Liver (tissue), 9 donors: ENCODE data around the gene SORL1. TPM values are rescaled to one million over a fixed set of nuclear protein-coding genes. Genes with fewer than 3 reads are reported as not detected.

Source experiments
- DNase-seq: peaks from one replicate; pipeline ENCODE4 v3.0.0-alpha.2; 2017; ENCODE audit warnings: low spot score
- H3K27ac ChIP-seq, 2 donors: one replicate each; pipeline ENCODE4 v1.7.0; 2013; ENCODE audit warnings: inconsistent platforms in 2 of 2, low read length in 2 of 2, control low read depth in 1 of 2, low read depth in 1 of 2, mild to moderate bottlenecking in 1 of 2
- H3K27me3 ChIP-seq, 4 donors: one replicate each; pipeline versions ENCODE4 v1.6.1 to v1.7.0; 2013; ENCODE audit warnings: low read length in 3 of 4, inconsistent platforms in 1 of 4, mild to moderate bottlenecking in 1 of 4, moderate library complexity in 1 of 4; ENCODE audit not compliant: control insufficient read depth in 4 of 4, insufficient read depth in 4 of 4
- H3K36me3 ChIP-seq, 4 donors: one replicate each; pipeline versions ENCODE4 v1.6.1 to v1.7.0; 2013; ENCODE audit warnings: low read length in 3 of 4, mild to moderate bottlenecking in 3 of 4, low read depth in 1 of 4, moderate library complexity in 1 of 4; ENCODE audit not compliant: control insufficient read depth in 4 of 4, insufficient read depth in 3 of 4
- H3K4me1 ChIP-seq, 4 donors: one replicate each; pipeline versions ENCODE4 v1.6.1 to v1.7.0; 2013; ENCODE audit warnings: low read length in 3 of 4, mild to moderate bottlenecking in 3 of 4, moderate library complexity in 1 of 4; ENCODE audit not compliant: control insufficient read depth in 4 of 4, insufficient read depth in 4 of 4
- H3K4me3 ChIP-seq, 3 donors: one replicate each; pipeline versions ENCODE4 v1.6.1 to v1.7.0; 2013; ENCODE audit warnings: low read length in 3 of 3, control low read depth in 1 of 3, low read depth in 1 of 3, mild to moderate bottlenecking in 1 of 3
- H3K9ac ChIP-seq, 2 donors: one replicate each; pipeline ENCODE4 v1.7.0; 2013; ENCODE audit warnings: low read length in 2 of 2, mild to moderate bottlenecking in 2 of 2, moderate library complexity in 2 of 2, control low read depth in 1 of 2, low read depth in 1 of 2
- H3K9me3 ChIP-seq, 4 donors: one replicate each; pipeline versions ENCODE4 v1.6.1 to v1.7.0; 2013; ENCODE audit warnings: low read length in 3 of 4; ENCODE audit not compliant: control insufficient read depth in 4 of 4
- EGR1 ChIP-seq, 2 donors: IDR thresholded peaks; 2 replicates each; pipeline ENCODE4 v1.6.1; 2016 to 2018; ENCODE audit warnings: antibody characterized with exemption in 2 of 2, low read depth in 2 of 2
- FOXA2 ChIP-seq: IDR thresholded peaks from 2 replicates; pipeline ENCODE4 v1.6.1; 2016; ENCODE audit warnings: antibody characterized with exemption
- GABPA ChIP-seq, 2 donors: IDR thresholded peaks in 1 of 2; conservative IDR thresholded peaks in 1 of 2; 2 replicates each; pipeline ENCODE4 v1.6.1; 2016; ENCODE audit warnings: antibody characterized with exemption in 2 of 2, mild to moderate bottlenecking in 1 of 2, moderate library complexity in 1 of 2
- HNF4A ChIP-seq, 2 donors: conservative IDR thresholded peaks; 2 replicates each; pipeline ENCODE4 v1.6.1; 2016; ENCODE audit warnings: antibody characterized with exemption in 2 of 2, mild to moderate bottlenecking in 2 of 2
- HNF4G ChIP-seq: IDR thresholded peaks from 2 replicates; pipeline ENCODE4 v1.6.1; 2016; ENCODE audit warnings: antibody characterized with exemption
- JUND ChIP-seq, 2 donors: IDR thresholded peaks; 2 replicates each; pipeline ENCODE4 v1.6.1; 2016; ENCODE audit warnings: antibody characterized with exemption in 2 of 2
- NR2F2 ChIP-seq: IDR thresholded peaks from 2 replicates; pipeline ENCODE4 v1.6.1; 2016; ENCODE audit warnings: antibody characterized with exemption
- RAD21 ChIP-seq, 2 donors: IDR thresholded peaks; 2 replicates each; pipeline ENCODE4 v1.6.1; 2016; ENCODE audit warnings: antibody characterized with exemption in 2 of 2, mild to moderate bottlenecking in 2 of 2
- RXRA ChIP-seq, 2 donors: IDR thresholded peaks; 2 replicates each; pipeline ENCODE4 v1.6.1; 2017 to 2018; ENCODE audit warnings: antibody characterized with exemption in 2 of 2, mild to moderate bottlenecking in 1 of 2
- SP1 ChIP-seq: IDR thresholded peaks from 2 replicates; pipeline ENCODE4 v1.6.1; 2018; ENCODE audit warnings: antibody characterized with exemption, mild to moderate bottlenecking
- TAF1 ChIP-seq: conservative IDR thresholded peaks from 2 replicates; pipeline ENCODE4 v1.6.1; 2016; ENCODE audit warnings: antibody characterized with exemption, mild to moderate bottlenecking
- YY1 ChIP-seq: IDR thresholded peaks from 2 replicates; pipeline ENCODE4 v1.6.1; 2016; ENCODE audit warnings: antibody characterized with exemption, mild to moderate bottlenecking
- WGBS: extraction: QIAGEN DNeasy Blood & Tissue Kit; methylation state at CpG from one replicate; pipeline ENCODE4 v1.1.7; 2013; 5-methylcytosine and 5-hydroxymethylcytosine counted together
- polyA plus RNA-seq, 2 donors: library from polyadenylated mRNA; stranded (reverse) in 1 of 2; unstranded in 1 of 2; fragments of 200-250 nt in 1 of 2; fragments of >200 nt in 1 of 2; fragmentation: Nextera tagmentation in 1 of 2; extraction: Ambion mirVana in 1 of 2; gene quantifications; one replicate each; pipeline versions ENCODE4 v1.2.1 to v1.2.3, GENCODE V29; 2013 to 2015
- total RNA-seq, 2 donors: library from RNA; depleted of rRNA; stranded (reverse); fragments of >200 nt; gene quantifications; one replicate each; pipeline ENCODE4 v1.2.3, GENCODE V29; 2014
- TF ChIP-seq, protein P1 (sequence below): IDR thresholded peaks from 2 replicates; pipeline ENCODE4 v1.6.1; 2016; ENCODE audit warnings: antibody characterized with exemption
- TF ChIP-seq, protein P2 (sequence below): IDR thresholded peaks from 2 replicates; pipeline ENCODE4 v1.6.1; 2016; ENCODE audit warnings: antibody characterized with exemption, mild to moderate bottlenecking
- TF ChIP-seq, protein P3 (sequence below): IDR thresholded peaks from 2 replicates; pipeline ENCODE4 v1.6.1; 2016; ENCODE audit warnings: antibody characterized with exemption
- TF ChIP-seq, protein P4 (sequence below): IDR thresholded peaks from 2 replicates; pipeline ENCODE4 v1.6.1; 2016; ENCODE audit warnings: antibody characterized with exemption
- TF ChIP-seq, protein P5 (sequence below): fragments of 150-350 bp; IDR thresholded peaks from 2 replicates; pipeline ENCODE4 v1.5.1; 2017; ENCODE audit warnings: improper control_type of control experiment, low read depth, low read length; ENCODE audit not compliant: missing input control
- donor health status: healthy.
- donor health status: healthy.
- donor health status: healthy.
- donor health status: healthy.
- donor health status: healthy.

Gene SORL1
- total and polyA plus RNA-seq, 4 donors = 14.6 to 124 (median 25.4) TPM

DNA sequence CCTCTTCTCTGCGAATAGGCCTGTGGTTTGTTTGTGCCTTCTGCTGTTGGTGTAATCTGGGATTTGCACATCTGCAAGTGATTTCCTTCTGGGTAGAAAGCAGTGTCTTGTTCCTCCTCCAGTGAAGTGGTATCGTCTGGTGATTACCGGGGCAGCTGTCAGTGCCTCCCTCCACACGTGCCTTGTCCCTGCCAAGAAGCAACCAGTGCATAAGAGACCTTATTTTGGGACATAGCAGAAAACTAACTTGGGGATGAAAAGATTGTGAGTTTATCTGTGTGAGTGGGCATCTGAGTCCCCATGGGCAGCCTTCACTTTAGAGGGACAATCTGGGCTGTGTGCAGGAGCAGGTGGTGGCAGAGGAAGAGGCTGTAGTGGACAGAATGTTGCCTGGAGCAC is 72.1 kb downstream of the SORL1 start:
- Histone ChIP-seq H3K9me3 (peaks cover 0 to 2% (median 0%) of the 10 kb centered on the region in 4 donors), H3K4me3 (no peak overlapping the region), H3K9ac (no peak overlapping the region), H3K27me3 (no peaks in the 10 kb centered on the region), H3K36me3 (peaks cover 3 to 53% (median 26%) of the 10 kb centered on the region in 4 donors), H3K4me1 (no peaks in the 10 kb centered on the region), H3K27ac (no peak overlapping the region)
- TF ChIP-seq, protein P1, sequence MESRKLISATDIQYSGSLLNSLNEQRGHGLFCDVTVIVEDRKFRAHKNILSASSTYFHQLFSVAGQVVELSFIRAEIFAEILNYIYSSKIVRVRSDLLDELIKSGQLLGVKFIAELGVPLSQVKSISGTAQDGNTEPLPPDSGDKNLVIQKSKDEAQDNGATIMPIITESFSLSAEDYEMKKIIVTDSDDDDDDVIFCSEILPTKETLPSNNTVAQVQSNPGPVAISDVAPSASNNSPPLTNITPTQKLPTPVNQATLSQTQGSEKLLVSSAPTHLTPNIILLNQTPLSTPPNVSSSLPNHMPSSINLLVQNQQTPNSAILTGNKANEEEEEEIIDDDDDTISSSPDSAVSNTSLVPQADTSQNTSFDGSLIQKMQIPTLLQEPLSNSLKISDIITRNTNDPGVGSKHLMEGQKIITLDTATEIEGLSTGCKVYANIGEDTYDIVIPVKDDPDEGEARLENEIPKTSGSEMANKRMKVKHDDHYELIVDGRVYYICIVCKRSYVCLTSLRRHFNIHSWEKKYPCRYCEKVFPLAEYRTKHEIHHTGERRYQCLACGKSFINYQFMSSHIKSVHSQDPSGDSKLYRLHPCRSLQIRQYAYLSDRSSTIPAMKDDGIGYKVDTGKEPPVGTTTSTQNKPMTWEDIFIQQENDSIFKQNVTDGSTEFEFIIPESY = no peak
- WGBS = 89% methylated on average over 4 of the region's 4 CpGs
- no peak for DNase-seq

DNA sequence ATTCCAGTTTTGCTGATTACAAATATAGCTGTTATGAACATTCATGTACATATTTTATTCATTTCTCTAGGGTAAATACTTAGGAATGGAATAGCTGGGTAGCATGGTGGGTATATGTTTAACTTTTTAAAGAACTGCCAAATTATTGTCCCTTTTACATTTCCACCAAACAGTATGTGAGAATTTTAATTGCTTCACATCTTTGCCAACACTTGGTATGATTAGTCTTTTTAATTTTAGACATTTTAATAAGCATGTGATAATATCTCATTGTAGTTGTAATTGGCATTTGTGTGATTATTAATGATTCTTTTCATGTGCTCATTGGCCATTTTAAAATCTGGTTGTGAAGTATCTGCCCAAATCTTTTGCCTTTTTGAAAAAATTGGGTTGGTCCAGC is 73.3 kb downstream of the SORL1 start:
- Histone ChIP-seq H3K36me3 (peaks cover 3 to 60% (median 28%) of the 10 kb centered on the region in 4 donors), H3K9ac (no peak overlapping the region), H3K27ac (no peak overlapping the region), H3K27me3 (no peaks in the 10 kb centered on the region), H3K4me3 (no peak overlapping the region), H3K4me1 (no peaks in the 10 kb centered on the region), H3K9me3 (peaks cover 0 to 2% (median 0%) of the 10 kb centered on the region in 4 donors)
- DNase-seq = no peak
- TF ChIP-seq YY1 (no peak), EGR1 (IDR thresholded peaks at IDR 0.05; ENCODE audit: low read depth in 2 of 2) (no peak), RAD21 (IDR thresholded peaks at IDR 0.05) (no peak), HNF4G (no peak), NR2F2 (no peak)
- TF ChIP-seq, protein P2, sequence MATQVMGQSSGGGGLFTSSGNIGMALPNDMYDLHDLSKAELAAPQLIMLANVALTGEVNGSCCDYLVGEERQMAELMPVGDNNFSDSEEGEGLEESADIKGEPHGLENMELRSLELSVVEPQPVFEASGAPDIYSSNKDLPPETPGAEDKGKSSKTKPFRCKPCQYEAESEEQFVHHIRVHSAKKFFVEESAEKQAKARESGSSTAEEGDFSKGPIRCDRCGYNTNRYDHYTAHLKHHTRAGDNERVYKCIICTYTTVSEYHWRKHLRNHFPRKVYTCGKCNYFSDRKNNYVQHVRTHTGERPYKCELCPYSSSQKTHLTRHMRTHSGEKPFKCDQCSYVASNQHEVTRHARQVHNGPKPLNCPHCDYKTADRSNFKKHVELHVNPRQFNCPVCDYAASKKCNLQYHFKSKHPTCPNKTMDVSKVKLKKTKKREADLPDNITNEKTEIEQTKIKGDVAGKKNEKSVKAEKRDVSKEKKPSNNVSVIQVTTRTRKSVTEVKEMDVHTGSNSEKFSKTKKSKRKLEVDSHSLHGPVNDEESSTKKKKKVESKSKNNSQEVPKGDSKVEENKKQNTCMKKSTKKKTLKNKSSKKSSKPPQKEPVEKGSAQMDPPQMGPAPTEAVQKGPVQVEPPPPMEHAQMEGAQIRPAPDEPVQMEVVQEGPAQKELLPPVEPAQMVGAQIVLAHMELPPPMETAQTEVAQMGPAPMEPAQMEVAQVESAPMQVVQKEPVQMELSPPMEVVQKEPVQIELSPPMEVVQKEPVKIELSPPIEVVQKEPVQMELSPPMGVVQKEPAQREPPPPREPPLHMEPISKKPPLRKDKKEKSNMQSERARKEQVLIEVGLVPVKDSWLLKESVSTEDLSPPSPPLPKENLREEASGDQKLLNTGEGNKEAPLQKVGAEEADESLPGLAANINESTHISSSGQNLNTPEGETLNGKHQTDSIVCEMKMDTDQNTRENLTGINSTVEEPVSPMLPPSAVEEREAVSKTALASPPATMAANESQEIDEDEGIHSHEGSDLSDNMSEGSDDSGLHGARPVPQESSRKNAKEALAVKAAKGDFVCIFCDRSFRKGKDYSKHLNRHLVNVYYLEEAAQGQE = no peak

DNA sequence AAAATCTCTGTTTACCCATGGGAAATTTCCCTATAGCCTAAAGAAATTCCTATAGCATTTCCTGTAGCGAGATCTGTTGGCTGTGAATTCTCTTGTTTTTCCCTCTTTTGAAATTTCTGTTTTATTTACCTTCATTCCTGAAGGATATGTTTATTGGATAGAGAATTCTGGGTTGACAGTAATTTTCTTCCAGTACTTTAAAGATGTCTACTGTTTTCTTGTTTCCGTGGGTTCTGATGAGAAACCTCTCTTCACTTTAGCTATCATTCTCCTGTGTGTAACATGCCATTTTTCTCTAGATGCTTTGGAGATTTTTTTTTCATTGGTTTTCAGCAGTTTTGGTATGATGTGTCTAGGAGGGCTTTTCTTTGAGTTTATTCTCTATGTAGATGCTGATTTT is 78.1 kb downstream of the SORL1 start:
- Histone ChIP-seq H3K9me3 (no peaks in the 10 kb centered on the region), H3K4me1 (no peaks in the 10 kb centered on the region), H3K4me3 (no peak overlapping the region), H3K9ac (no peak overlapping the region), H3K36me3 (peaks cover 1 to 49% (median 27%) of the 10 kb centered on the region in 4 donors), H3K27me3 (no peaks in the 10 kb centered on the region), H3K27ac (no peak overlapping the region)
- DNase-seq = no peak
- 97% methylated on average over 2 of the region's 2 CpGs for WGBS
- TF ChIP-seq HNF4A (conservative IDR thresholded peaks at IDR 0.05) = no peak
- TF ChIP-seq JUND (IDR thresholded peaks at IDR 0.05) = no peak
- TF ChIP-seq, protein P3, sequence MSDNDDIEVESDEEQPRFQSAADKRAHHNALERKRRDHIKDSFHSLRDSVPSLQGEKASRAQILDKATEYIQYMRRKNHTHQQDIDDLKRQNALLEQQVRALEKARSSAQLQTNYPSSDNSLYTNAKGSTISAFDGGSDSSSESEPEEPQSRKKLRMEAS = no peak
- no peak for TF ChIP-seq SP1
- TF ChIP-seq, protein P4, sequence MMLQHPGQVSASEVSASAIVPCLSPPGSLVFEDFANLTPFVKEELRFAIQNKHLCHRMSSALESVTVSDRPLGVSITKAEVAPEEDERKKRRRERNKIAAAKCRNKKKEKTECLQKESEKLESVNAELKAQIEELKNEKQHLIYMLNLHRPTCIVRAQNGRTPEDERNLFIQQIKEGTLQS = no peak
- no peak for TF ChIP-seq GABPA (IDR thresholded peaks at IDR 0.05 in 1 of 2, conservative IDR thresholded peaks at IDR 0.05 in 1 of 2)
- no peak for TF ChIP-seq EGR1 (IDR thresholded peaks at IDR 0.05; ENCODE audit: low read depth in 2 of 2)
- TF ChIP-seq, protein P1 = no peak
- TF ChIP-seq, protein P5, sequence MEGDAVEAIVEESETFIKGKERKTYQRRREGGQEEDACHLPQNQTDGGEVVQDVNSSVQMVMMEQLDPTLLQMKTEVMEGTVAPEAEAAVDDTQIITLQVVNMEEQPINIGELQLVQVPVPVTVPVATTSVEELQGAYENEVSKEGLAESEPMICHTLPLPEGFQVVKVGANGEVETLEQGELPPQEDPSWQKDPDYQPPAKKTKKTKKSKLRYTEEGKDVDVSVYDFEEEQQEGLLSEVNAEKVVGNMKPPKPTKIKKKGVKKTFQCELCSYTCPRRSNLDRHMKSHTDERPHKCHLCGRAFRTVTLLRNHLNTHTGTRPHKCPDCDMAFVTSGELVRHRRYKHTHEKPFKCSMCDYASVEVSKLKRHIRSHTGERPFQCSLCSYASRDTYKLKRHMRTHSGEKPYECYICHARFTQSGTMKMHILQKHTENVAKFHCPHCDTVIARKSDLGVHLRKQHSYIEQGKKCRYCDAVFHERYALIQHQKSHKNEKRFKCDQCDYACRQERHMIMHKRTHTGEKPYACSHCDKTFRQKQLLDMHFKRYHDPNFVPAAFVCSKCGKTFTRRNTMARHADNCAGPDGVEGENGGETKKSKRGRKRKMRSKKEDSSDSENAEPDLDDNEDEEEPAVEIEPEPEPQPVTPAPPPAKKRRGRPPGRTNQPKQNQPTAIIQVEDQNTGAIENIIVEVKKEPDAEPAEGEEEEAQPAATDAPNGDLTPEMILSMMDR = no peak
- no peak for TF ChIP-seq YY1
- TF ChIP-seq NR2F2 = no peak
- no peak for TF ChIP-seq RAD21 (IDR thresholded peaks at IDR 0.05)
- no peak for TF ChIP-seq RXRA (IDR thresholded peaks at IDR 0.05)
- TF ChIP-seq TAF1 = no peak
- no peak for TF ChIP-seq FOXA2
